HL-60/S4 treated with retinoic acid at 250 ng/mL for 4 days and 3 days (cell line): ENCODE results near the gene ARAP2.

ENCODE experiments used
- in situ Hi-C: fragments of 300-500 bp; cut with MboI; formaldehyde crosslinking; loops from 2 replicates; pipeline ENCODE4 v1.7.0; 2022; ENCODE audit warnings: low sequenced_read_pairs

The ARAP2 gene

DNA sequence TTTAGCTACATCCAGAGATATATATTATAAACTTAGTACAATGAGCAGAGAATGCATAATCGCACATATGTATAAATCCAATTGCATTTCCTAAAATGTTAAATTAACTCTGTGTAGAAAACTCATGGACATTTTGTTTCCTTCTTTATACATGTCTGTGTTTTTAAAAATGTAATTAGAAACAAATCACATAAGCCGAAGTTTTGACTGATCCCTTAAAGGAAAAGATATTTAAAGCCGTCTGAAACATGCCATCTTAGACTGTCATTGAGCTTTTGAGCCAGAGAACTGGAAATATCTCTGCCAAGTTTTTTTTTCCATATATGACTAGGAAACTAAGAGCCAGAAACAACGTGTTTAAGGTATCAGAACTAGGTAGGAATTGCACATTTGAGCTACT, 107.0 kb downstream of the ARAP2 start:
- in situ Hi-C loops, result no loop called here

DNA sequence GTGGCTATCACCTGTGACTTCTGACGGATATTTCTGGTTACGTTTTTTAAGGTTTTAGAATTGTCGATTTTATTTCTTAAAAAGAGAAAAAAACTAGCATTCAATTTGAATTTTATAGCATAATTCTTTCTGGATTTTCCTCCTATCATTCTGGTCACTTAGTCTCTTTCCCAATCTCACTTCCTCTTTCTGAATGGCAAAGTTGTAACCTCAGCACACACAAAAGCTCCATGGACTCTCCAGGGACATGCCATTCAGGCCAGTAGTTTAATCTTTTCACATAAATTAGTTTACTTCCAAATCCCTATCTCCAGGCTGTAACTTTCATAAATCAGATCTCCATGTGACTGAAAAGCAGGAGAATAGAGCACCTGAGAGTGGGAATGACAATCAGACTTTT, 110.7 kb downstream of the ARAP2 start:
- in situ Hi-C loops, result no loop called here

DNA sequence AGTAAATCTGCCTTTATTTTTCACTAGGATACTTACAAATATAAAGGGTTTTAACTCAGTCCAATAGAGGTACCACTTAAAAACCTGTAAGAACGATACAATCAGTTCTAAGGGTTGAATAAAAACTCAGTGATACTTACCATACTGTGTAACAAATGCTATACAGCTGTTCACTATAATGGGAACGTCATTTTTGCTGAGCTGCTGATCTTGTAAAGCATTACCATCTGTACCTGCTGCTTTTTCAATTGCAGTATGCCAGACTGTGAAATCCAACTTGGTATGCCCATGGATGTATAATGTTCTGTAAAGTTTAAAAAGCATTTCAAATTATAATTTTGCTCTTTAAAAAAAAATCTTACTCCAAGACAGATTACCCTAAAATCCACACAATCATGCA, 111.2 kb downstream of the ARAP2 start:
- in situ Hi-C loops, result no loop called here

DNA sequence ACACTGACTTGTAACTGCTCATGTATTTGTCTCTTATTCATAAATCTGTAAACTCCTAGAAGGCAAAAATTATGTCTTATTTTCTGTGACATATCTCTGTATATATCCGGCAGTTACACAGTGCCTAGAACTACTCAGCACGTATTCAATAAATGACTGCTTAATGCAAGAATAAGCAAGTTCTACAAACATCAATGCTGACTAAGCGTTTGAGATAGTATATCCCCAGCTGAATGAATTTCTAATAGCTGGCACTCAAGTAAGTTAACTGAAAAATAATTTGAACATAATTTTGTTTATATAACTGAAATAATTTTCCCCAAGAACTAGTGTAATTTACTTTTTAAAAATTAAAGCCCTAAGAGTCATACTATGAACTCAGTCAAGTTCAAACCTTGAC, 113.7 kb downstream of the ARAP2 start:
- in situ Hi-C loops, result no loop called here

DNA sequence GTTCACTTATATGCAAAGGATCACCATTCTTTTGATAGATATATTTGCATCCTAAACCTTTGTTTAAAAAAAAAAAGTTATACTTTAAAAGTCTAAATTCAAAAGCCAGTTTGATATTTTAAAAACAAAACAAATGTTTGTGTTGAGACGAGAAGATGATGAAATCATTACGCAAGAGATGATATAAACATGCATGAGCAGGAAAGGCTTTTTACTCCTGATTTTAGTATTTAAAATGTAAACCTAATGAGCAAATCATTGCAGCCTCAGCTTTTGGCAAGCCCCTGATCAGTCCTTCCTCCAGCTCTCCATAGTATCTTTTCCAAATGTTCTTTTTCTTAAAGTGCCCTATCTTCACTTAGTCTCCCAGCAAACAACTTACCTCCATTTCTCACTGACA, 115.6 kb downstream of the ARAP2 start:
- in situ Hi-C loops, result no loop called here

DNA sequence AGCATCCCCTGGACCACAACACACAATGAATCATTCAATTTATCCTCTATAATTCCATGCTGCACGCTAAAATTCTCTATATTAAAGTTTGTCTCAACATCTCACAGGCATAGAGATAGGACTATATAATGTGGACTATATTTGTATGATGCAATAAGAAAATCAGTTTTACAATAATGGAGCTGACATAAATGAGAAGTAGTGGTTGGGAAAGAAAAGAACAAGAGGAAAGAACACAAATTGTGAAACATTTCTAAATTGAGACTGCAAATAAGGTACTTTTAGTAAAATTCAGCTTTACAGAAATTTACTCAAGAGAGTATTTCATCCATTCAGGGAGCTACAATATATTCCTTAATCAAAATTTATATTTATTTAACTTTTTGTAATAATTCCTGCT, 120.4 kb downstream of the ARAP2 start:
- in situ Hi-C loops, result no loop called here

DNA sequence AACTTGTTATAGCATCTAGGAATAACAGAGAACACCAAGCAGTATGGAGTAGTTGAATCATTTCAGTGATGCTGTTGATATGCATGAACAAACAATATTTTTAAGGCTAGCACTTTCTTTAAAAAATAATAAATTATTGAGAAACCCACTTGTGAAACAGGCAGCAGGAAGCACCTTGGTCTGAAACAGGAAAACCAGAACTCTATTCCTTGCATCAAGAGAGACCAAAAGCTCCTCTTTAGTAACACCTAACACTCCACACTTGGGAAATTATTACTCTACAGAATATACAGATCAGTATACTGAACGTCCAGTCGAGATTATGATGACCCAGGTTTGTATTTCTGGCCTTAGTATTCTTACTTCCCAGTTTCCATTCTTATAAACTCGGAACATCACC, 129.0 kb downstream of the ARAP2 start:
- in situ Hi-C loops, result no loop called here

DNA sequence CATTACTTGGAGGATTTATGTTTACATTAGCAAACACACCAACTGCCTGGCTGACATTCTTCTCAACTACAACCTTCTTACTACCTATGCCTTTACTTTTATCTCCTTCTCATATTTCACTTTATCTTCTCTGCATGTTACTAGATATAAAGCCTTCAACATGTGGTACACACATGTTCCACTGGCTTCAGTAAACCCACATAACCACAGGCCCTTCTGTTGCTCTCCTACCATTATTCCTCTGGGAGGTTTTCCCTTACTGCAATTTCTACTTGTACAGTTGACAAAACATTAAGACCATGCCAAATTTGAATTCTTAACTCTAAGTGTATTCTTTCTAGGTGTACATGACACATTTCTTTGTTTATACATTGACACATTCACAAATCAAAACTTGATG, 133.1 kb downstream of the ARAP2 start:
- in situ Hi-C loops, result no loop called here

DNA sequence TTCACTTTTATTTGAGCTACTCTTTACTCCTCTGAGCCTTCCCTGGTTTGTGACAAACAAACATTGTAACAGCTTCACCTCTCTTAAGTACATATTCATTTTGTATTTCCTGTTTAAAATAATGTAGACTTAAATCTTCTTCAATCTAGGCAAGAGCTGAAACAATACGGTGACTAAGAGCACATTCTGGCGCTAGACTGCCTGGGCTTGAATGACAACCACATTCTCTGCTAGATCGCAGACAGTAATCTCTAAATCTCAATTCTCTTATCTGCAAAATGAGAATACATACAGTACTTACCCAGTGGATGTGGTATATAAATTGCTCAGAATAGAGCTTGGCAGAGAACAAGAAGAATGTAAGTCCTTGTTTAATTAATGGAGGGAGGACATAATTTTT, 144.8 kb downstream of the ARAP2 start:
- in situ Hi-C loops, result no loop called here

DNA sequence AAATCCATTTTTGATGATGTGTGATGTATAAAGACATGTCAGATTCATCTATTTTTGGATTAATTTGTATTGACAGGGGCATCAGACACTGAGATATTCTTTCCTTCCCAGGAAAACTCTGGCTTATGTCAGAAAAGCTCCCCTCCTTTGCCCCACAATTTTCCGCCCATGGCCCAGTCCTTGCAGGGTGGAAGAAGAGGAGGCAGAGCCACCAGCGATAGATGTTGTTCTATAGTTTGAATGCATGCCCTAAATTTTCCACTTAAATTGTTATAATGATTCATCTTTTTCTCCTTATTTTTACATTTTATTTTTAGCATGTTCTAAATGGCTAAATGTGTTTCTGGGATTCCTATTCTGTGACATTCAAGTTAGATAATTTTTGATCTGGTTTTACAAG, 149.3 kb downstream of the ARAP2 start:
- in situ Hi-C loops, result no loop called here

DNA sequence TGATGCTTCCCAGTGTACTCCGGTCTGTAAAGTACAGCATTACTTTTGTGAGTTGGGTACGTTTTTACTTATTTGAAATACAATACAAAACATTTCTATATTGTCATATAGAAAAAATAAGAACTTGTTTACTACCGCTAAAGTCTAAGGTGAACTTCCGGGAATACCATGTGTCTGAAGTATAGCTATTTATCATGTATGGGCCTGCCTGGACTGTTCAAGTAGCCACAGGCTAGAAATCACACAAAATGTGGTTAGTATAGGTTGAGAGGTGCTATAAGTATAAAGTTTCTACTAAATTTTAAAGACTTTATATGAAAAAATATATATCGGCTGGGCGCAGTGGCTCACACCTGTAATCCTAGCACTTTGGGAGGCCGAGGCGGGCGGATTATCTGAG, 152.3 kb downstream of the ARAP2 start:
- in situ Hi-C loops, result no loop called here

DNA sequence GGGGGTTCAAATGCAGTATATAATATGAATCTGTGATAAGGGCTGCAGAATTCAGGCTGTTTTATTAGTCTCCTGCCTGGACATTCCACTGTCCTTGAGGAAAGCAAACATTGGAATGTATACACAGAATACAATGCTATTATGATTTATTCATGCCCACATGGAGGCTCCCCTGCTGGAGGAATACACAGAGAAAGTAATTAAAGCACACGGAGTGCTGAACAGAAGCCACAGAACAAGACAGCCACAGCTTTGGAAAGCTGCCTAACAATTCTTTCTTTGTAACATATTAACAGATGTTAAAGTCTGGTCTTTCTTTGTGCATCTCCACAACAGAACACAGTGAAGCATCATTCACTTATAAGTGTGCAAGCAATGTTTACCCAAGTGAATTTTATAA, 155.8 kb downstream of the ARAP2 start:
- in situ Hi-C loops, result no loop called here

DNA sequence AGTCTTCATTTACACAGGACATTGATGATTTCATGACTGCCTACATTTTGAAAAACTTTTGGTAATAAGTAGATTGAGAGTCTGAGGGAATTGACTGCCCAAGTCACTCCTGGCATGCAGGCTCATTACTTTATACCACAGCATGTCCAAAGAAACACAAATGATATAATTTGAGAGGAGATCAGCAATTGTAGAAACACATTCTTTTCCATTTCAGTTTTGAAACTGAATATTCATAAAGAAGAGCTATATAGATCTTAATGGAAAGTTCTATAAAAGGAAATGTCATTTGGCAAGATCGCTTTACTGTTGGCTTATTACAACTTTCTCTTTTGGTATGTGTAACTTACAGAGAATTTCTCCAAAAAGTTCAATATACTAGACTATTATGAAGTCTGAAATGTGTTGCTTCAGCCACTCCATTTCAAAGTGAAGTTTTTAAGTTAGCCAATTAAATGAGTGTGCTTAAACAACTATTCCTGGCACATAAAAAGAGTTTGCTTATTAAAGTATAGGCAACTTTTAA, 158.0 kb downstream of the ARAP2 start:
- in situ Hi-C loops, result no loop called here

DNA sequence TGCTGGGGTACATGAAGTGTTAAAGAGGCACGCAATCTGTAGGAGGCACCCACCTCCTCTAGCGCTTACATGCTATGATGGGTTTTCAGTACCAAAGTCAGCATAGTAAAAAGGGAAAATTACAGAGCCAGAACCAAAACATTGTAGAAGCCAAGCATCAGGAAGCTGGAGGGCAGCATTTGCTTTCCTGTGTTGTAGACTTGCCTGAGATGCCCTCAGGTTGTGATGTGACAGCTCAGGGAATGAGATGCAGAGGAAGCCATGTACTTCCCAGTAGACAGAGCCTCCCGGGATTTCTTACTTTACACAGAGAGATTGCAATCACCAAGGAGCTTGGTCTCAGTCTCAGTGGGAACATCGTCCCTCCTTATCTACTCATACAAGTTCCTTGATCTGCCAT, 161.5 kb downstream of the ARAP2 start:
- in situ Hi-C loops, result no loop called here

DNA sequence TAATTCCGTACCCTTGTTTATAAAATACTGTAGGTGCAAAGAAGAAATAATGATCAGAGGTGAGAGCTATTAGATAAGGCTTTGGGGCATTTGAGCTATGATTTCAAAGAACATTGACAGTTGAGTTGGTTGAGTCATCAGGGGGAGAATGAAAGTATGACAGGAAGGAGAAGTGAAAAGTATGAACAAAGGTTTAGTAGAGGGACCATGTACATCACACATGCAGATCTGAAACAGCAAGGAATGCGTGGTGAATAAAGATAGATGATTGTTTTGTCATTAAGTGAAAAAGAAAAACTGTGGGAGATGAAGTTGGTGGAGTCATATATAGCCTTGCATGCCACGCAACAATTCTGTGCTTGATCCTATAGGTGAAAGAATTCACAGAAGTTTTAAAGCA, 163.1 kb downstream of the ARAP2 start:
- in situ Hi-C loops, result no loop called here

DNA sequence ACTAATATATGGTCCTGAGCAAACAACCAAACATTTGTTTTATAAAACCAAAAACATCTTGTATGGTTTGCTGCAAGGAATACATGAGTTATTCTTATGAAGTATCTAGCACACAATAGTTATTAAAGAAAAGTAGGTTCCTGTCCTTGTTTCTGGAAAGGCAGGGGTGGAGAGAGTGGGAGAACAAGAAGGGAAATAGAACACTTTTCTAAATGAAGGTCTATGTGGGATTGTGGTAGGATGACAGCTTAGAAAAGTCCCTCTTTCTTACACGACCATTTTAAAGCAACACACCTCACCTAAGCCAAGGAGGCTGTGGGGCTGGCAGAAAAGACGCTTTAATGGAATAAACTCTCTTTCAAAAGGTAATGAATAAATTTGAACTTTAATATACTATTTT, 164.6 kb downstream of the ARAP2 start:
- in situ Hi-C loops, result no loop called here

DNA sequence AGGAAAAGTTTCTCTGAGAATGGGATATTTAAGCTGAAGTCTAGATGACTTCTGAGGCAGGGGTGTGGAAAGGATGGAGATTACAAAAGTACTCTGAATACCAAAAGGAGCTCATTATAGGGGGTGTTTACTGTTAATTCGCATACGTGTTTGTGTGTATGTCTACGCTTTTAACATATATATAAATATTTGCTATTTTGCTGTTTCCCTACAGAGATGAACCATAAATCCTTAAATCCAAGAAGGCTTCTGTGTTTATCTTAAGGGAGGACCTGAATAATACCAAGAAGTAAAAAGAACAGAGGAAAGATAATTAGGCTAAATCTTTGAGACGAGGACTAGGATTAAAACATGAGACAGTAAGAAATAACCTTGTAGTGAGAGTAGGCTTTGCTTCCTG, 166.0 kb downstream of the ARAP2 start:
- in situ Hi-C loops, result no loop called here

DNA sequence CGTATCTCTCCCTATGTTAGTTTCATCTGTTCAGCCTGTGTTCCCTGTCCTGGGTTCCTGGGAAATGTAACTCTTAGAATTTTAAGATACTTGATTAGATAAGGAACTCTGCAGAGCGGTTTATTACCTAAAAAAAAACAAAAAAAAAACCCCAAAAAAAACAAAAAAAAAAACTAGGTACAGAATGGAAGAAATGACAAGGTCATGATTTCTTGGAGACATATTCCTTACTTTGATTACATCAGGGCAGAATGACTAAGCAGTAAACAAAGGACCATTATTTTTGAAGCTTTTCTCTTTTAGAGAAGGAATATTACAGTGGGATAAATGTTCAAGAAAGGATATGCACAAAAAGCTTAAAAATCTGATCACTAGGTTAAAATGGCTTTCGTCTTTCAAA, 171.8 kb downstream of the ARAP2 start:
- in situ Hi-C loops, result no loop called here

DNA sequence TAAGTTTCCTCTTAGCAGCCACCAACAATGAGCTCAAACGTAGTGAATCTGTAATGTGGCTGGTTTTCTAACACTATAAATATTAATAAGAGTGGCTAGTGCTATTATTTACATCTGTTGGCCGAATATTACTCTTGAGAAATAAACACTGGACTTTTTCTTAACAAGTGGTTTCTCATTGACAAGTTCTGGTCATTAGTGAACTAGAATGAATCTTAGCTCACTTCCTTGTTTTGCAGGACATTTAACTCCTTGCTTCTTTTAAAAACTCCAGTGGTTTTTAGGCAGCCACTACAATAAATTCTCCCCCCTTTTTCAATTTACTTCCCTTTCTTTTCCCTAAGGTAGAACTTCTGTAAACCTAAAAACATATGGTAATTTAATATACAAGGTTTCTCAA, 177.2 kb downstream of the ARAP2 start:
- in situ Hi-C loops, result no loop called here

DNA sequence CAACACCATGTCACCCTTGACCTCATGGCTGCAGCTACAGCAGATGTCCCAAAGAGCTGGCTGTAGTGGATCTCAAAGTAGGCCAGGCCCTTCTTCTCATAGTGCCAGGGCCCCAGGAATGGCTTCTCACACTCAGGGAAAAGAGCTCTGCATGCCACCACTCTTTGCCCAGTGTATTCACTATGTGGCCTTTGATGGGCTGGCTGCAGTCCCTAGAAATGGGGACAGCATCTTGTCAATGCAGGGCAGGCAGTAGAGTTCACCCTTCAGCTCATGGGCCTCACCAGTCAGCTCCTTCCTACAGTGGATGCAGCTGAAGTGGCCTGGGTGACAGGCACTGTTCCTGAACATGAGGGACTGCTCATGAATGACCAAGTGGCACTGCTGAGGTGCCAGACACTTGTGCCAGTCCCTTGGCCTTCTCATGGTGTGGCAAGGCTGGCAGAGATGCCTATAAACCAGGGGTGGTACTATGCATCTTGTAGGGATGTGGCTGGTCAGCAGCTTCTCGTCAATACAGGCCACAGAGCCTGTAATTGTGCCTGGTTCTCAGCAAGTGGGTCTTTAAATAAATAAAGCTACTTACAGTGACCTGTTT, 178.9 kb downstream of the ARAP2 start:
- in situ Hi-C loops, result no loop called here

DNA sequence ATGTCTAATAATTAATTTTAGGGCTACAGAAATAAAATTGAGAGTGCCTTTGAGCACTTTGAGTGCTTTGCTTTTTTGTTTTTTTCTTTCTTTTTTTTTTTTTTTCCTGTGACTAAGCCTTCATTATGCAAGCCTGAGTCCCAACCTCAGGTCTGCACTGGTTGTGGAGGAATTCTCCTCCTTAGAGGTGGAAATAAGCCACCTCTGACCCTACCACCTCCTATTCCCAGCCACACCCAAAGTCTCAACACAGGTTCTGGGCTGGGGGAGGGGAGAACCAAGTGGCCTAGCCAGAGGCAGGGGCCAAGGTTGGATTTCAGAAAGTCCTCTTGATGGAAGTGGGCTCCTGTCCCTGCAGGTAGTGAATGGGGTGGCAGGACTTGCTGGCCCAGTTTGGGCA, 180.2 kb downstream of the ARAP2 start:
- in situ Hi-C loops, result no loop called here

DNA sequence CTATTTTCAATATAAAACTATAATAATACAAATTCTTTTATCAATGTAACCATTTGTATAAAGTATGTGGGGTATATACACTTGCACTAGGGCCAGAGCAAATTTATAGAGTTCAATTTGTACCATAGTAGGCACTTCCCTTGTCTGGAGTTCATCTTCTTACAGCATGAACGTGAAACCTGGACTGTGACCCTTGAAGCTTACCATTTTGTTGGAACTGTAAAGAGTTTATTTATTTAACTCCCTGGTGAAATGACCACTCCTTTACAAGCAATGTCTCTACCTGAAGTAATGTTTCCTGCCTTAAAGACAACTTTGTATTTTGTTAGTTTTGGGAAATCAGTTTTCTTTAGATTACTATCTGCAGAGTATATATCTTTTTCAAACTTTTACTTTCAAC, 188.2 kb downstream of the ARAP2 start:
- in situ Hi-C loops, result no loop called here

DNA sequence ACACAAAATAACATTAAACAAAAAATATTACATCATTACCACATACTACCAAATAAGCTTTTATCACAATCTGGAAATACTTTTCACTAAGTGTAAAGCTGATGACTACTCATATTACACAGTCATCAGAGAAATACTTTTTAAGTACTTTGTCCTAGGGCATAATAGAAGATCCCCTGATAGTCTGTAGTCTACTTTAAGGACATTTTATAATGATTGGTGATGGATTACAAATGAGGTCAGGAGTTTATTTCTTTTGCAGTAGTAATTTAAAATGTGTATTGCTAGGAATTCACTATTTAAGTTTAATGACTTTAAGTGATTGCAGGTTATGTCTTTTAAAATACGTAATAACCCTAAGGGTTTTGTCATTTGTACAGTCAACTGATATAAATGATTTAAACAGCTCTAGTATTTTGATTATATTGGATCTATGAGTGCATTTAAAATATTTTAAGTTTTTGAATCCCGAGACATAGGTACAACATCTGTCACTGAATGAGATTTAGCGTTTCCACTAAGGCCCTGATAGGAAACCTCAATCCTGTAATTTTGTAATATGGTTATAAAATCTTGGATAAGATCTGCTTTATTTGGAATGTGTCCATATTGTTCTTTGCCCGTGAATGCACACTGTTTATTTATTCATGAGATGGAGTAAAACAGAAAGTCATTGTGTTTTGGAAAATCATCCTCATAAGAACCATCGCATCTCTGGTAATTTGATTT, 189.5 kb downstream of the ARAP2 start:
- in situ Hi-C loops, result no loop called here
